HG02970 (cell line): ENCODE data around the gene DNER.
"Not testable (repeated sequence)": the region's sequence is repeated elsewhere in the genome, so short reads cannot be mapped to it uniquely, and the experiment has no call there.

Experiments used
- ATAC-seq: cut with Tn5 transposase; IDR thresholded peaks from one replicate; pipeline ENCODE4 v1.9.1; 2021; ENCODE audit warnings: mild to moderate bottlenecking, moderate library complexity, moderate number of reproducible peaks; ENCODE audit not compliant: unreplicated experiment, low FRiP score

Gene DNER

DNA sequence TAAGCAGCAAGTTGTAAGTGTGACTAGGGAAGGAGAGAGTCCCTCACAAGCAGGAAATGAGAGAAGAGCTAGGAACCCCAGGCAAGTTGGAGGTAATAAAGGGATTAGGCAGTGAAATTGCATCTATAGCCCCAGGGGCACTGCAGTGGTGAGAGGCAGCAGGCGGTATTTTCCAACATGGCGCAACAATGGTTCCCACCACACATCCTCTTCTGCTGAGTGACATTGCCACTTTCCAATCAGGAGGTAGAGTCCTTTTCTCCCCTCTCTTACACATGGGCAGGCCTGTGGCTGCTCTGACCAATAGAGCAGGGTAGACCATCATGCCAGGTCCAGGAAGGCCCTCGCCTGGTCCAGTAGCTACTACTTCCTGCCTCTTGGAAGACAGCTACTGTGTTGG is 86.6 kb downstream of the DNER start:
- no peak for ATAC-seq

DNA sequence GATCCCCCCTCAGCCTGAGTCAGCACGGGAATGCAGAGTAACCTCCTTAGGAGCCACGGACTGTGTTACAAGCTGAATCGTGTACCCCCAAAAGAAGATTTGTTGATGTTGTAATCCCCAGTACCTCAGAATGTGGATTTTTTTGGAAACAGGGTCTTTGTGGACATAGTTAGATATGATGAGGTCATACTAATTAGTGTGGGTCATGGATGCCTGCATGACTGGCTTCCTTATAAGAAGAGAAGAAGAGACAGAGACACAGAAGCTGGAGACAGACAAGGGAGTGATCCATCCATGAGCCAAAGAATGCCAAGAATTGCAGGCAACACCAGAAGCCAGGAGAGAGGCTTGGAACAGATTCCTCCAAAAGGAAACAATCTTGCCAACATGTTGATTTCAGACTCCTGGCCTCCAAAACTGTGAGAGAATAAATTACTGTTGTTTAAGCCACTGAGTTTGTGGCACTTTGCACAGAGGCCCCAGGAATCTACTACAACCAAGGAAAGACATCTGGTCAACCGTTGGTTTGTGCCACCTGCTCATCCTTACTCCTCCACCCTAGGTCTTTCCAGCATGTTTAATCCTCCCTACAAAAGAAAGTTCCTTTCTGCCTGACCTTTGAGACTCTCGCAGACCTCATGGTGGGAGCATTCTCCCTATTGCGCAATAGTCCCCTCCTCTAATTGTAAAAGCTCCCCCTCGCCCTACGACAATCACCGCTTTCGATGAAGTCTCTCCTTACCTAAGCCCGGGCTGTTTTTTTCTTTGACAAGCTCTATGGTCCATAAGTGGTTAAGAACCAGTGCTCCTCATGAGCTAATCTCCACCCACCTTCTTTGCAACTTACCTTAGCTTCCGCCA is 91.6 kb downstream of the DNER start:
- ATAC-seq, result no peak

DNA sequence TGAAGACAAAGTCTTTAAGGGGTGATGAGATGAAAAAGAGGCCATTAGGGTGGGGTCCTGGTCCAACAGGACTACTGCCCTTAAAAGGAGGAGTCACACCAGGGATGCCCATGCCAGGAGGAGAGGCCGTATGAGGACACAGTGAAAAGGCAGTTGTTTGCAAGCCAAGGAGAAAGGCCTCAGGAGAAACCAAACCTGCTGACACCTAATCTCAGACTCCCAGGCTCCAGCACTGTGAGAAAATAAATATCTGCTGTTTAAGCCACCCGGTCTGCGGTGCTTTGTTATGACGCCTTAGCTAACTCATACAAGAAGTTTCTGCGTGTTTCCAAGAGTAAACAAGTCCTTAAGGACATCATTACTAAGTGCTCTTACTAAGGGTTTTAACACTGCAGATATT is 93.6 kb downstream of the DNER start:
- no peak for ATAC-seq

DNA sequence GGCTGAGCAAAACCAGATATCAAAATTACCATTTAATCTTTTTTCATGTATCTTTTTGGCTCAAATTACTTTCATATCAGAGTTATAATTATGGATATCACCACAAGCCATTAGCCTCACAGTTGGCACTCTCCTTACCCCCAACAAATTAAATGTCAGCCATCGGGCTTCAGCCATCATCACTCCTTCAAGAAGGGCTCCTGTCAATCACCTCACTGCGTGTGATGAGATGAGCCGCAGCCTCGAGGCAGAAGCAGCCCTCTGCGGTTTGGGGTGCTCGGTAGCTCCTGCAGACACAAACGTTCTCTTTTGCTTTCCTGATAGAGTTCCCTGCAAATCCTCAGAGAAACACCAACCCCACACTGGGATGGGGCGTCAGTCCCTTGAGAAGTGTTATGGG is 94.1 kb downstream of the DNER start:
- ATAC-seq, result no peak

DNA sequence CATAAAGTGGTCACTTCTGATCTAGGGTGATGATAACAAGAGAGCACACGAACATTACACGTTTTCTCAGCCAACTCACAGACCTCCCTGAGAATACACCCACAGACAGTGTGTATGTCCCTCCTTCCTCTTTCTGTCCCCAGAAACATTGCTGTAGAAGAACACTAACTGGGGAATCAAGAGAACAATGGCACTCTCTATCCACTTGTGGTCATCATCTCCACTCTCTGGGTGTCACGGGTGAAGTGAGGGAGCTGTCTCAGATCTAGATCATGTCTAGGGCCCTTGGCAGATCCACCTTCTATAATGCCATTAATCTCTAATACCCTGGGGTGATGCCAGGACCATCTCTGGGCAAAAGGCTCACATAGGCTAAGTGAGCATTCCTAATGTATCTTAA is 97.9 kb downstream of the DNER start:
- ATAC-seq, result no peak

DNA sequence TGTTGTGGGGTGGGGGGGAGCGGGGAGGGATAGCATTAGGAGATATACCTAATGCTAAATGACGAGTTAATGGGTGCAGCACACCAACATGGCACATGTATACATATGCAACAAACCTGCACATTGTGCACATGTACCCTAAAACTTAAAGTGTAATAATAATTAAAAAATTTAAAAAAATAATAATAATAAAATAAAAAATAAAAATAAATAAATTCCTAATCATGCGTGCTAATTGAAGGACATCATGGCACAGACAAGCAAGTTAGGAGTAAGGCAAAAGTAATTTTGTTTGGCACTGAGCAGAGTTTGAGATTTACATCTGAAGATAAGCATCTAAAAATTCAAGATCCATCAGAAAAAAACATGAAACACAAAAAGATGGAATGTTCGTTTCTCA is 100.3 kb downstream of the DNER start:
- ATAC-seq, result not testable (repeated sequence)

DNA sequence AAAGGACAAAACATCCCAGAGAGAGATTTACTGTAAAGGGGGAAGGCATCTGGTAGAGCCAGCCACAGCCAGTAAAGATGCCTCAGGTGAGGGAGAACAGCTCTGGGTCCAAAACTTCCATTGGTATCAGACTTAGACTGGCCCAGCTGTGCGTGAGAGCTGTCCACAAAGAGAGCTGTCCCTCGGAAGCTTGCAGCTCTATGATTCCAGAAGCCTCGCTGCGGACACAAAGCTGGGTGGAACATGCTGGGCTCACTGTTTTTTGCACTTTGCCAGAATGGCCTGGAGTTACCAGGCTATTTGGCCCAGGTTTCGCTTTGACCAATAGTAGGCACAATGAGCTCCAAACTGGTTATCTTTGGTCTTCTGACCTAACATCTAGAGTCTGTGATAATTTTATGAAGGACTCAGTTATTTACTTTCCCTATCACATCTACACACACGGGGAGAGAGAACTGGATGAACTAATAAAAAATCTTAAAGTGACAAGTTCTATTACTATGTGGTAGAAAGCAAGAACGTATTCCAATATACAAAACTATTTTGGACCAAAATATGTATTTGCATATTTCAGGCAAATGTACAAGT is 101.9 kb downstream of the DNER start:
- ATAC-seq, result no peak

DNA sequence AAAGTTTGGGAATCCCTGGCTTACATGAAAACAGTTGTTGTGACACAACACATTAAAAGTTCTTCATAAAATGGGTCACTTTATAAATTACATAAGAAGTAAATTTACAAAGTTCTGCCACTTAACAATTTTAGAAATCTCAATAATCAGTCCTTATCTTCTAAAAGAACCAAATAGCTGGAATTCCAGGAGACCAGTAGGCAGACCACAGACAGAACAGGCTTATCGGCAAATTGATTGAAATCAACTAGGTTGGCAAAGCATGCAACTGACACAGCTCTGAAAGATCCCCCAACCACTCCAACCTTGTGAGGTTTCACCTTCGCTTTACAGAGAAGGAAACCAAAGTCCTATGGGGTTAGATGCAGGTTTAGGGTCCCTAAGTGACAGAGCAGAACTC is 103.0 kb downstream of the DNER start:
- ATAC-seq, result no peak

DNA sequence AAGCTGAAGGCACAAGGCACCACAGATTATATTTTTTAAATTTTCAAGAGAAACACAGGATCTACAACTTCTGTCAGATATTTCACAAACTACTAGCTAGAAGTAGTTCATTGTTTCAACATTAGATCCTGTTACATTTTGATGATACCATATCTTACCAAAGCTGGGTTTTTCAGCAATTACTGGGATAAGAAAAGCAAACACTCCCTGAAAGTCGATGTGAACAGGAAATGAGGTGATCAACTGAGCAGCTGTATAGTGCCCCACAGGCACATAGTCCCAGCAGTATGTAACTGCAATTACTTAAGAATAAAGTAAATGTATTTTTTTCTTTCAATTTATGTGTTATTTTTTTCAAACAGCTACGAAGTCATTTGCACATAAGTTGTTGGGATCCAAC is 103.5 kb downstream of the DNER start:
- ATAC-seq, result no peak

DNA sequence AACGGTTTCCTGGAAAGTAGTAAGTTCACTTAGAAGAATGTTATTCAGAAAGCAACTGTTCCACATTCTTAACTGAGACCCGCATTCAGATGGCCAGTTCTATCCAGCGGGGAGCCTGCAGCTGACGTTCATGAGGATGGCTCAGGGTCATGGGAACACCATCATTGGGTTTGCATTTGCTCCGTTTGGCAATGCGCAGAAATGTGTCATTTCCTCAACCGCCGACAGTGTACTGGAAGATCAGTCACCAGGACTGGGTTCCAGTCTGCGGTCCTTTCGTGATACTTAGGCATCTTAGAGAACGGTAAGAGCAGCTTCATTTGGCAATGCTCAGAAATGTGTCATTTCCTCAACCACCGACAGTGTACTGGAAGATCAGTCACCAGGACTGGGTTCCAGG is 104.0 kb downstream of the DNER start:
- ATAC-seq, result no peak

DNA sequence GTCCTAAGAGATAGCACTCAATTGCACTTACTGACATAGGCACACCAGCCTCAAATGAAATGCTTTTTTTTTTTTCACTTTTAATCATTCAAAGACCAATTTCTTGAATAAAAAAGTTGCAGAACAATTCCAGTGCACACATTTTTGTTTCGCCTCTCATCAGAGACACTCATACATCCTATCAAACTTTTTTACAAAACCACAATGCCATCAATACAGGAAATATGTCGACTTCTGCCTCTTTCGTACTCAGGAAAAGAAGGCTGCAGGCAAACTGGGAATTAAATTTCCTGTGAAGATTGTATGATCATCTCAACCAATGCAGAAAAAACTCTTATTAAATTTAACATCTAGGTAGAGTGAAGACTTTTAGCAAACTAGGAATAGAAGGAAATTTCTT is 112.4 kb downstream of the DNER start:
- ATAC-seq, result no peak

DNA sequence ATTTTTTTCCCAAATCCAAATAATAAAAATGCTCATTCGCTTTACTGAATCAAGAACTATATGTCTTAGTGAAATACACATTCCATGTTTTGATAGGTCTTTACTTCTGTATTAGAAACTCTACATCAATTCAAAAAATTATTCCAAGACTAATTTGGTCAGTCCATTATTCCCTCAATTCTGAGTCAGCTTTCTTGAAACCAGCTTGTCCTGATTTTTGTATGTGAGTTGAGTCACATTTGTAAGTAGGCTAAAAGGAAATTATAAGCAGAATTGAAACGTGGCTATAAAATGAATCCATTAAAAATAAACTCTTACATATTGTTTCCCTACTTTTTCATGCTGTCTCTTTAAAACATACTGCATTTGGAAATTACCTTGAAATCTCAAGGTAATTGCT is 113.0 kb downstream of the DNER start:
- ATAC-seq, result no peak

DNA sequence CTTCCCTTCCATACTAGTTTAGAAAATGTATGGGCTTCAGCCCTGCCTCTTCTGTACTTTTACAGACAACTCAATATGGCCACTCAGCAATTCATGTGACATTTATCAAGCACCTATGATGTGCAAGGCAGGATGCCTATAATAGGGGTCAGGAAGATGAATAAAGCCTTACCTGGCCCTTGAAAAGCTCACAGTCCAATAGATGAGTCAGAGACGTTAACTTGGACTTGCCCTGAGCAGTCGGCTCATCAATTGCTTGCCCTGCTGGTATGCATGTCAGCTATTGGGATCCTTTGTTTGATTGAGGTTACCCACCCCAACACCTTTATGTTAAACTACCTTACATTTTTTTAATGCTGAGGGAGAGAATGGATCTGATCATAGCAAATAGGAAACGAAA is 116.1 kb downstream of the DNER start:
- no peak for ATAC-seq

DNA sequence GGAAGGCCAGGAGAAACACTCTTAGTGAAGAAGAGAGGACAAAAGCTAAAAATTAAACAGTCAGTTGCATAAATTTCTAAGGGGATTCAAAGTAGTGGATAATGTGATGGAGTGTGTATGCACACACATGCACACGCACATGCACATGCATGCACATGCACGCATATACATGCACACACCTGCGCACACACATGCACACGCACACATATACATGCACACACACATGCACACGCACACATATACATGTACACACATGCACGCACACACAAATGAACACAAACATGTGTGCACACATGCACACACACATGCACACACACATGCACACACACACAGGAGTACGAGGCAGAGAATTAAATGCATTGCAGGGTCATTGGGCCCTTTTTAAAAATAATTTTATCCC is 117.6 kb downstream of the DNER start:
- ATAC-seq, result no peak

DNA sequence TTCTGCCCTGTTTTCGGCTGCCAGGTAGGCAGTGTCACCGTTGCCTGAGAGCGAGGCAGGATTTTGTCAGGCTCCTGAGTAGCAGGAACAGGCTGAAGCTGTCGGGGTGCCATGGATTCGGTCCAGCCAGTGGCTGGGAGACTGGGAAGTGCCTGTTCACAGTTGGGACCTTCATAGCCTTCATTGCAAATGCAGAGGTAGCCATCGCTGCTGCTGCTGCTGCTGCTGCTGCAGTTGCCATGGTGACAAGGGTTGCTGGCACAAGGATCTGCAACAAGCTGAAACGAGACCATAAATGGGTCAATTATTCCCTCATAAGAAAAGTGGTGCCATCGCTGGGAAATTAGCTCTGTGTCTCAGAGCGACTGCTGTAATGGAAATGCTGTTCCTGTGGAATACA is 122.7 kb downstream of the DNER start:
- no peak for ATAC-seq

DNA sequence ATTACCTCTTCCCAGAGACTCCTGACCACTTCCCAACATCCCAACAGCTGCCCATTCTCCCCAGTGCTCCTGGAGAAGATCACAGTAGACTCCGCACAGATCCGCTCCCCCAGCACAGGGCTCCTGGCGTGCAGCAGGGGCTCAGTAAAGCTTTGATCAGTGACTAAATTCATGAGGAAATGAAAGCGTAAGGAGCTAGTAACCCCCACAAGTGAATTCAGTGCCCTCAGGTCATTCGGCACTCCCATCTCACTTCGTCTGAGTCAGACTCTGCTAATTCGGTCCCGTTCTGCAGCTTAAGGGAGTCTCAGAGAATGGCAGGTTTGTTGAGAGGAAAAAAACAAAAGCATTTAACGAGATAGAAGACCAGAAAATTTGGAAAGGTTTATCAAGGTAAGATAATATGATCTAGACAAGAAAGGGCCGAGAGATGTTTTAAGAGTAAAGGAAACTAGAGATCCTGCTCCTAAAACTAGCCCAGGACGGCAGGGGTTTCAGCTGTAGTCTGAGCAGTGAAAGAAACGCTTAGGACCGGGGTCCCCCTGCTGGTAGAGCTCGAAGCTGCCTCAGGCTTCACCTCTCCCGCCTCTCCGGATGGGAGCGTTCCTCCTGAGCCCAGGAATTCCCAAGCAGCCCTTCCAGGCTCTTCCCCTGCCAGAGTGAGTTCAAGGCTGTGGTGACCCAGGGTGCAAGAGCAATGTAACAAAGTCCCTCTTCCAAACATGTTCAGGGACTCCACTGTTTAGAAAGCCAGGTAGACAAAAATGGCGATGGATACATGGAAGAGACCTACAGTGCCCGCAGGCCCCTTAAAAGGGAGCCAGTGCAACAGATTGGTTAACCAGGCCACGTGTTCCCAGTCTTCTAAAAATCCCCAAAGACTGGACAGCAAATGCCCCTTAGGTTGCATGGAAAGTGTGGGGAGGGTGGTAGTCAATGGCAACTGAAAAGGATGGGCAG is 127.3 kb downstream of the DNER start:
- peak; percentile 82 for ATAC-seq

DNA sequence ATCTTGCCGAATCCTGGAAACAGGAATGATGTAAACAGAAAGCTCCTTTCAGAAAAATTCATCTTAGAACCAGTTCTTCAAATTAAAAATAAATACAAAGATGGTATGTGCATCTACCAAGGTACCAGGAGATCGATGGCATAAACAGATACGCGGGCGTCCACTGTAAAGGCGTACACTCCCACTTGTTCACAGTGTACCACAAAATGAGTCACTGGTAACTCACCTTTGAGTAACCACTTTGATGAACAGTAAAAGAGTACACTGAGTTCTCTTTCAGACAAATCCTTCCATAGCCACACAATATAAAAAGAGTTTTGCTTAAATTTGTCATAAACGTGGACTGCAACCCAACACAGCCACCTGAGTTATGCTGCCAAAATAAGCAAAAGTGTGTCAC is 128.3 kb downstream of the DNER start:
- ATAC-seq, result no peak

DNA sequence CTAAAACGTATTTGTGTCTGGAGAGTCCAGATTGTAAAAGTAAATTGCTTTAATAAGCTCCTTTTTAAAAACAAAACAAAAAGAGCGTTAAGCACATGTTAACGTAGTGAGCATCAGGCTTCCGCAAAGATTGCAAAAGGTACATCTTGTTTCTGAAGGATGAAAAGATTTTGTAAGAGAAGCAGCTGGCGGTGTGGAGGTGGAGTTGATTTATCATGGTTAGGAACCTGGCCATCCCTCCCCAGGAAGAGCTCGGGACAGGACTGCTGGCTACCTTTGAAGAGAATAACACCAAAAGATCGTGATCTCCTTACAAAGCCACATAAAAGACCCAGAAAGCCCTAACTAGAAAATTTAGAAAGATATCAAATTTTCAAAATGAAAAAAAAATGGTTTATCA is 132.2 kb downstream of the DNER start:
- no peak for ATAC-seq

DNA sequence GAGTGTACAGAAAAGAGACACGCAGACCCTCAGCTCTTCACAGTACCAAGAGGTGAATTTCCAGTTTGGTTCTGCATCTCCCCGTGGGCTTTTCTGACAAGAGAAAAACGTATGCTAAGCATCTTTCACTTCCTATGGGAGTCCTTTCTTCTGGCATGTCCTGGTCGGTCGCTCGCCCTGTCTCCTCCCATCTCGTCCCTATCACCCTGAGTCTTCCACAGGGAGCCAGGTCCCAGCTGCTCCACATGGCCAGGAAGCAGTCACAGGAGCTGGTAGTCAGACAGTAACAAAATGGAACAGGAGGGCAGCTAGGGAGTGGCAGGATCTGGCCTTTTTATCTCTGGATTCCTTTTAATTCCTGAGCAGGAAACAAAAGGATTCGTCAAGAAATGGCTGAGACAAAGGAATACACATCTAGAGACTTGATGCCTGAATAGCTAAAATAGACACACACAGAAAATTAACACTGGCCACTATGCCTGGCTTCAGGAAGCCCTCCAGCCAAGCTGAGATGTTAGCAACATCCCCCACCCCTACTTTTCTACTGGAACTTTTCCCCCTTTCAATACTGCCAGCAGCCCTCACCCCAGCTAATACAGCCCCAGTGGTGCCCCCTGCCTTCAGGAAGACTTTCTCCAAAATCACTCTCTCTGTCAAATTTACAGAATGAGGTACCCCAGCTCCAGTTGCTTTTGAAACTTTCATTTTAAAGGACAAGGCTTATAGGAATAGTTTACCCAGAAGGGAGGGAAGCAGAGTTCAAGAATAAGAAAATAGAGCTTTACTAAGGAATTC is 136.1 kb downstream of the DNER start:
- ATAC-seq, result no peak

DNA sequence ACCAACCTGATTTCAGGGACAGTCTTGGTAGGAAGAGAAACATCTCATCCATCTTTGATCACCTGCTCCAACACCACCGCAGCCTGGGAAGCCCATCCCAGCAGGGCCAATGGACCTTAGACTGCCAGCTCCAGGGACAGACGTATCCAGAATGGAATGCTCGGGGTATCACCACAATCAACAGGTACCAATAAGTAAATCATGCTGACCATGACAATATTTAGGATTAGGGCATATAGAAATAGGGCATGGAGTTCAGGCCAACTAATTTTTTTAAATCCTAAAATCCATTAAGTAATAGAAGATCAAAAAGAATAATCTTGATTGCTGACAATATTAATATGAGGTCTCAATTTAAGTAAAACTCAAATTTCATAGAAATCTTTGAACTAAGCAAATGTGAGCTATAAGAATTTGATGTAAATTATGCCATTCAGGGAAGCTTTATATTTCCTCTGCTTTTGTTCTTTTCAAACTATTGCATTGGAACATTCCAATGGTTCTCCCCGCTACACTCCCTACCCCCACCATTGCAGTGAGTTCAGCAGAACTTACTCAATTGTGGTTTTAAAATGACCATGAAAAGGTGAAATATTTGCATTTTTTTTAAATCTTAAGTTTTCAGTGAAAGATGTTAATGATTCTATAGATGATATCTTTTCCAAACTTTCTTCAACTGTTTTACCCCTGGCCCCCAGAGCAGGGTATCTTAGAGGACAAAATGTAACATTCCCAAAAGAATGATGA is 138.6 kb downstream of the DNER start:
- ATAC-seq, result no peak
